Mesenchymal stem cell (in vitro differentiated cells and primary cell): ENCODE results near the gene KRT82.
A peak's percentile ranks its signal among the peaks of the same experiment; 100 is the strongest.

Experiments used
- DNase-seq: peaks from one replicate; pipeline ENCODE4 v3.0.0-alpha.2; 2013
- H2AFZ ChIP-seq: one replicate; pipeline ENCODE4 v1.6.1; 2013; ENCODE audit warnings: low read depth, mild to moderate bottlenecking, control low read depth, inconsistent platforms, low read length, moderate library complexity
- H2AK5ac ChIP-seq: 2 replicates; pipeline ENCODE4 v1.6.1; 2013; ENCODE audit warnings: low read length, moderate library complexity, mild to moderate bottlenecking, inconsistent platforms; ENCODE audit not compliant: severe bottlenecking
- H2BK120ac ChIP-seq: one replicate; pipeline ENCODE4 v1.6.1; 2013; ENCODE audit warnings: low read depth, mild to moderate bottlenecking, inconsistent platforms, low read length, moderate library complexity
- H2BK12ac ChIP-seq, 2 experiments: one replicate each; pipeline ENCODE4 v1.6.1; 2013; ENCODE audit warnings: inconsistent platforms in 2 of 2, low read length in 2 of 2, mild to moderate bottlenecking in 2 of 2, moderate library complexity in 2 of 2, control low read depth in 1 of 2
- H2BK15ac ChIP-seq: one replicate; pipeline ENCODE4 v1.6.1; 2013; ENCODE audit warnings: mild to moderate bottlenecking, low read depth, inconsistent platforms; ENCODE audit not compliant: poor library complexity, severe bottlenecking
- H2BK5ac ChIP-seq: 2 replicates; pipeline ENCODE4 v1.6.1; 2013; ENCODE audit warnings: low read depth, mild to moderate bottlenecking, low read length, control low read depth, inconsistent platforms; ENCODE audit not compliant: poor library complexity, severe bottlenecking
- H3K14ac ChIP-seq, 2 experiments: one replicate each; pipeline ENCODE4 v1.6.1; 2013; ENCODE audit warnings: inconsistent platforms in 2 of 2, low read length in 2 of 2, control low read depth in 1 of 2, mild to moderate bottlenecking in 1 of 2, moderate library complexity in 1 of 2
- H3K18ac ChIP-seq, 2 experiments: one replicate each; pipeline ENCODE4 v1.6.1; 2013; ENCODE audit warnings: inconsistent platforms in 2 of 2, low read length in 2 of 2, control low read depth in 1 of 2, low read depth in 1 of 2, mild to moderate bottlenecking in 1 of 2
- H3K23ac ChIP-seq, 2 experiments: one replicate each; pipeline ENCODE4 v1.6.1; 2013; ENCODE audit warnings: inconsistent platforms in 2 of 2, low read length in 2 of 2, mild to moderate bottlenecking in 2 of 2, moderate library complexity in 2 of 2, control low read depth in 1 of 2
- H3K27ac ChIP-seq: 2 replicates; pipeline ENCODE4 v1.5.1; 2013; ENCODE audit warnings: mild to moderate bottlenecking, moderate library complexity, low read length, control low read depth, inconsistent platforms; ENCODE audit not compliant: poor library complexity, severe bottlenecking
- H3K27me3 ChIP-seq, 2 experiments: 2 replicates each; pipeline versions ENCODE4 v1.6.1 to v1.7.0; 2013; ENCODE audit warnings: low read length in 2 of 2, mild to moderate bottlenecking in 2 of 2, moderate library complexity in 2 of 2, control low read depth in 1 of 2, inconsistent platforms in 1 of 2; ENCODE audit not compliant: control insufficient read depth in 1 of 2, insufficient read depth in 1 of 2
- H3K36me3 ChIP-seq, 2 experiments: 2 replicates each; pipeline versions ENCODE4 v1.6.1 to v1.7.0; 2013; ENCODE audit warnings: low read length in 2 of 2, control low read depth in 1 of 2, inconsistent platforms in 1 of 2, low read depth in 1 of 2, mild to moderate bottlenecking in 1 of 2; ENCODE audit not compliant: insufficient read depth in 2 of 2, control insufficient read depth in 1 of 2
- H3K4ac ChIP-seq, 2 experiments: one replicate each; pipeline ENCODE4 v1.6.1; 2013; ENCODE audit warnings: inconsistent platforms in 2 of 2, low read length in 2 of 2, mild to moderate bottlenecking in 2 of 2, moderate library complexity in 2 of 2, control low read depth in 1 of 2, low read depth in 1 of 2
- H3K4me1 ChIP-seq: 2 replicates; pipeline ENCODE4 v1.6.1; 2013; ENCODE audit warnings: low read depth, low read length, control low read depth; ENCODE audit not compliant: control insufficient read depth, insufficient read depth
- H3K4me2 ChIP-seq: 2 replicates; pipeline ENCODE4 v1.6.1; 2013; ENCODE audit warnings: low read length, mild to moderate bottlenecking, inconsistent platforms; ENCODE audit not compliant: poor library complexity, severe bottlenecking
- H3K4me3 ChIP-seq, 2 experiments: 2 replicates each; pipeline versions ENCODE4 v1.5.1 to v1.7.0; 2013; ENCODE audit warnings: low read length in 2 of 2, mild to moderate bottlenecking in 2 of 2, control low read depth in 1 of 2, low read depth in 1 of 2; ENCODE audit not compliant: insufficient read depth in 1 of 2
- H3K79me1 ChIP-seq: replicated peaks from 2 replicates; pipeline ENCODE4 v1.6.1; 2013; ENCODE audit warnings: mild to moderate bottlenecking, control low read depth, low read length, inconsistent platforms; ENCODE audit not compliant: poor library complexity, severe bottlenecking
- H3K9ac ChIP-seq: 2 replicates; pipeline ENCODE4 v1.7.0; 2013; ENCODE audit warnings: mild to moderate bottlenecking, low read length, moderate library complexity
- H3K9me3 ChIP-seq: 2 replicates; pipeline ENCODE4 v1.7.0; 2013; ENCODE audit warnings: mild to moderate bottlenecking, low read length; ENCODE audit not compliant: control insufficient read depth
- H4K8ac ChIP-seq: one replicate; pipeline ENCODE4 v1.6.1; 2013; ENCODE audit warnings: inconsistent platforms, mild to moderate bottlenecking, low read length, moderate library complexity
- H4K91ac ChIP-seq: one replicate; pipeline ENCODE4 v1.6.1; 2013; ENCODE audit warnings: mild to moderate bottlenecking, low read length, inconsistent platforms
- WGBS: methylation state at CpG from one replicate; pipeline ENCODE4 v1.1.7; 2013; ENCODE audit warnings: mixed read lengths; 5-methylcytosine and 5-hydroxymethylcytosine counted together

Gene KRT82

DNA sequence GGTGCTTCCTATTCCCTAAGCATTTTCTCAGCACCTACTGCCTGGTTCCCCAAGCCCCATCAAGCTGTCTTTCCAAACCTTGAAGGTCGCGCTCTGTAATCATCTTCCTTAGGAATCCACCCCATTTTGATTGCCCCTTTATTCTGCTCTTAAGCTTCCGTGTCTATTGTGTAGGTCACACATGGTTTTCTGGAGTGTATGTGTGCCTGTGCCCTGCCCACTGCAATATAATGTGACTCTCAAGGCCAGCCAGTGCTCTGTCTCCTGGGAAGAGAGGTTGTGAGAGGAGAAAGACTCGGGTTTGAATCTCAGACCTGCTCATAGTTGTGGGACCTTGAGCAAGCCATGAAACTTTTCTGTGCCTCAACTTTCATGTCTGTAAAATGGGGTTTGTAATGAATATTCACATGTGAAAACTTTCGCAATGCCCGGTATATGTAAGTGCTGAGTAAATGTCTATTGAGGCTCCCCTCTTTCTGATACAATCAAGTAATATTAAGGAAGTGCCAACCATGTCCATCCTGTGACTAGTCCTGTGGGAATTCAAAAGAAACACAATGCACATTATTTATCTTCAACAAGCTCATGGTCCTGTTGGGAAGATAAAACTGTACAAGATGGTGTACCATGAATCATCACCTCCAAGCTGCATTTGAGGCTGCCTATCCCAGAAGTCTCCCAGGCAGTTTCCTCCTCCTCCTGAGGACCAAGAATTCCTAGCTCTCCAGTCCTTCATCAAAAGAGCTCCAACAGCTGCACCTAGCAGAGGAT, 28.8 kb upstream of the KRT82 start:
- Histone ChIP-seq H3K27me3 (peaks cover 26 to 49% of the 10 kb centered on the region in 2 experiments), H2BK5ac (no peak overlapping the region), H2BK120ac (no peak overlapping the region), H3K27ac (no peak overlapping the region), H3K4me3 (no peak overlapping the region), H3K23ac (no peak overlapping the region), H3K4me1 (no peaks in the 10 kb centered on the region), H3K9me3 (no peaks in the 10 kb centered on the region), H2BK12ac (no peak overlapping the region), H3K36me3 (no peaks in the 10 kb centered on the region), H3K79me1 (no peaks in the 10 kb centered on the region), H3K4ac (no peak overlapping the region), H3K14ac (no peak overlapping the region), H2AFZ (no peak overlapping the region), H3K9ac (no peak overlapping the region), H4K8ac (no peak overlapping the region), H3K18ac (no peak overlapping the region), H2BK15ac (no peak overlapping the region), H4K91ac (no peak overlapping the region), H2AK5ac (no peak overlapping the region), H3K4me2 (no peak overlapping the region)
- DNase-seq = no peak
- WGBS = 90% methylated on average over 4 of the region's 6 CpGs

DNA sequence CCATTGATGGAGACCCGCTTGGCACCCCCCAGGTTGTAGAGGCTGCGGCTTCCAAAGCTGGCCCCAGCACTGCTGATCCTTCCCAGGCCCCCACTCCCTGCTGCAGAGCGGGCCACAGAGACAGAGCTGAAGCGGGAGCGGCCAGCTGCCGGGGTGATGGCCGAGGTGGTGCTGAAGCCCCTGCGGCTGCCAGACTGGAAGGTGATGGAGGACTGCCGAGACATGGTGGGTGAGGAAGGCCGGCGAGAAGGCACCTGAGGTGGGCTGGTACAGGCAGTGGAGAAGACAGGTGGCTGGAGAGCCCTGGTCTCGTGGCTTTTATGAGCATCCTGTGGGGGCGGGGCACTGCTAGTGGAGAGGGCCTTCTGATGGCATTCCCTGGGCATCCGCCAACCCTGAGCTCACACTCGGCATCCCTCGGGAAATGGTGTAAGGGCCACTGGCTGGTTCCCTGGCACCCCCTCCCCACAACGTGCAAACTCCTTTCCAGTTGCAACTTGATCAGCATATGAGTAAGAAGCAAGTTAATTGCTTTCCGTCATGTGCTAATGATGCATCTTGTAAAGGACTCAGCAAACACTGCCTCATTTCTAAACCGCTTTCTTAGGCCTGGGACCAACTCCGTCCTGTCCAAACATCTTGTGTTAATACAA, 28.1 kb upstream of the KRT82 start, which contains the start of gene KRT75:
TSS of gene KRT75 (minus strand) at position 291 of the 653 bp plus-strand sequence. CDS start at position 224, 67 bp downstream.
- H4K91ac ChIP-seq = no peak within 1 kb of the TSS
- no peak within 1 kb of the TSS for H3K27ac ChIP-seq
- H3K4me2 ChIP-seq = no peak within 1 kb of the TSS
- no peak within 1 kb of the TSS for H3K9ac ChIP-seq
- H4K8ac ChIP-seq = no peak within 1 kb of the TSS
- no peak within 1 kb of the TSS for H2BK5ac ChIP-seq
- H3K79me1 ChIP-seq = no peaks in the 10 kb centered on the region
- WGBS = 89% methylated on average over 20 of the region's 20 CpGs
- H3K4ac ChIP-seq = no peak within 1 kb of the TSS
- no peak within 1 kb of the TSS for H3K14ac ChIP-seq
- DNase-seq = no peak
- H2BK120ac ChIP-seq = no peak within 1 kb of the TSS
- no peak within 1 kb of the TSS for H2BK12ac ChIP-seq
- H2AK5ac ChIP-seq = no peak within 1 kb of the TSS
- H3K18ac ChIP-seq = no peak within 1 kb of the TSS
- H3K27me3 ChIP-seq = peaks cover 21 to 54% of the 10 kb centered on the region in 2 experiments
- no peak within 1 kb of the TSS for H3K4me3 ChIP-seq
- no peak within 1 kb of the TSS for H2BK15ac ChIP-seq
- no peaks in the 10 kb centered on the region for H3K9me3 ChIP-seq
- peak within 1 kb of the TSS in 1 of 2 experiments; percentile 26 for H3K23ac ChIP-seq
- H3K36me3 ChIP-seq = no peaks in the 10 kb centered on the region
- H3K4me1 ChIP-seq = no peaks in the 10 kb centered on the region
- H2AFZ ChIP-seq = no peak within 1 kb of the TSS

DNA sequence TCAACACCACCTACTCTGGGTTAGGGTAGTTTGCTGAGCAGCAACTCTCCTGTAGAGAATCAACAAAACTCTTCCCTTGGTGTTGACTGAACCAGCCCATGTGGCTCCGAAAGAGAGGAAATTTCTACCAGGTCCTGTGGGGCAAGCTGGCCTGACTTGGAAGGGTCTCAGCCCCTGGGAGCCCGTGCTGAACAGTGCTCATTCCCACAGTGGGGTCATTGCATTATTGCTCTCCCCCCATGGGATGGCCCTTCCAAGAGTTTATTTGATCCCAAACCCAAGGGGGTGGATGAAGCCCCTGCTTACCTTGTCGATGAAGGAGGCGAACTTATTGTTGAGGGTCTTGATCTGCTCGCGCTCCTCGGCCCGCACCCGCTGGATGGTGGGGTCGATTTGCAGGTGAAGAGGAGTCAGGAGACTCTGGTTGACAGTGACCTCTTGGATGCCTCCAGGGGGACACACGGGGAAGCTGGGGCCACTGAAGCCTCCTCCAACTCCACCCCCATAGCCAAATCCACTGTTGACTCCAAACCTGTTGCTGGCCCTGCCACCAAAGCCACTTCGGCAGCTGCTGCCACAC, 27.5 kb upstream of the KRT82 start:
- Histone ChIP-seq H2AK5ac (no peak overlapping the region), H2BK5ac (no peak overlapping the region), H3K14ac (no peak overlapping the region), H3K9me3 (no peaks in the 10 kb centered on the region), H2BK15ac (no peak overlapping the region), H3K79me1 (no peaks in the 10 kb centered on the region), H4K8ac (no peak overlapping the region), H3K4ac (no peak overlapping the region), H3K27ac (no peak overlapping the region), H3K4me2 (no peak overlapping the region), H3K23ac (no peak overlapping the region), H3K4me1 (no peaks in the 10 kb centered on the region), H4K91ac (no peak overlapping the region), H2BK12ac (no peak overlapping the region), H3K9ac (no peak overlapping the region), H2AFZ (no peak overlapping the region), H3K4me3 (no peak overlapping the region), H3K36me3 (no peaks in the 10 kb centered on the region), H2BK120ac (no peak overlapping the region), H3K18ac (no peak overlapping the region), H3K27me3 (peaks cover 24 to 54% of the 10 kb centered on the region in 2 experiments)
- no peak for DNase-seq
- WGBS = 83% methylated on average over 12 of the region's 12 CpGs

DNA sequence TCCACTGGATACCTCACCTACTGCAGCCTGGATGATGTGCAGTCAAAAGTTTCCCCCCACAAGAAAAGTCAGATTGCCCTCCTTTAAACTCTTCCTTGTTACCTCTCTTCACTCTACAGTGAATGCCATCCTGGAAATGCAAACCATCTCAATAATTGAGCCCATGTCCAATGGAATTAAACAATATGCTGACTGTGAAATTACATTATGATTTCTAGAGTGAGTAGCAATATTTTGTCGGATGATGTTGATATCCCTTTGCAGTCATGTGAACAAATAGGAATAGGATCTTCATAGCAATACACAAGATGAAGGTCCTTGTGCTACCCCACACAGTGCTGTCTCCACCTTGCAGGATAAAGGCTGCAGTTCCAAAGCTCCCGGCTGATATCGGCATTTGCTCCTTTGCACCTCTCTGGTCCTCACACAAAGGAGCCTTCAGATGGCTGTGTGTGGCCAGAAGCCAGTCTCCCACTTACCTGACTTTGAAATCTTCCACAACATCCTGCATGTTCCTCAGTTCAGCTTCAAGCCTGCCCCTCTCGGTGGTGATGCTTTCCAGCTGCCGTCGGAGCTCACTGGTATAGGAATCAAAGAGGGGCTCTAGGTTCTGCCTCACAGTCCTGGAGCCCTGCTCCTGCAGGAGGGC, 26.5 kb upstream of the KRT82 start:
- no peak overlapping the region for H4K91ac ChIP-seq
- DNase-seq = no peak
- H3K4ac ChIP-seq = no peak overlapping the region
- H2BK12ac ChIP-seq = no peak overlapping the region
- H3K14ac ChIP-seq = no peak overlapping the region
- H4K8ac ChIP-seq = no peak overlapping the region
- no peak overlapping the region for H3K18ac ChIP-seq
- H2AK5ac ChIP-seq = no peak overlapping the region
- no peak overlapping the region for H2BK120ac ChIP-seq
- no peak overlapping the region for H3K4me2 ChIP-seq
- no peaks in the 10 kb centered on the region for H3K9me3 ChIP-seq
- no peak overlapping the region for H3K23ac ChIP-seq
- H3K4me3 ChIP-seq = no peak overlapping the region
- WGBS = 85% methylated on average over 6 of the region's 6 CpGs
- H3K27ac ChIP-seq = no peak overlapping the region
- no peak overlapping the region for H2AFZ ChIP-seq
- no peaks in the 10 kb centered on the region for H3K4me1 ChIP-seq
- peaks cover 26 to 60% of the 10 kb centered on the region in 2 experiments for H3K27me3 ChIP-seq
- no peak overlapping the region for H2BK5ac ChIP-seq
- H2BK15ac ChIP-seq = no peak overlapping the region
- H3K79me1 ChIP-seq = no peaks in the 10 kb centered on the region
- H3K36me3 ChIP-seq = no peaks in the 10 kb centered on the region
- H3K9ac ChIP-seq = no peak overlapping the region
